HEK293 (cell line): Measurements from ENCODE around the gene TTLL5.

ENCODE experiments used
- CTCF ChIA-PET: fragments of 350-600 bp; formaldehyde crosslinking; extraction: SDS; loops from one replicate; lab custom pipeline; 2021; ENCODE audit warnings: antibody characterized with exemption; lab: Yijun Ruan, JAX
- POLR2A ChIA-PET: fragments of 300-600 bp; formaldehyde crosslinking; extraction: SDS; loops from one replicate; lab custom pipeline; 2020; ENCODE audit warnings: antibody characterized with exemption, inconsistent platforms; lab: Yijun Ruan, JAX
- H3K27ac ChIP-seq: fragments of 200-500 bp; sonication (Bioruptor generic); 2 replicates; pipeline ENCODE4 v1.5.1; 2014; ENCODE audit warnings: low read depth, low read length, control low read depth, inconsistent platforms; ENCODE audit errors: extremely low read depth
- H3K36me3 ChIP-seq, 2 experiments: fragments of 200-500 bp in 1 of 2; sonication (Bioruptor generic) in 1 of 2; 1 replicate in 1 of 2; 2 replicates in 1 of 2; pipeline ENCODE4 v1.5.1; 2014 to 2017; ENCODE audit warnings: inconsistent platforms in 2 of 2, low read length in 2 of 2; ENCODE audit not compliant: control insufficient read depth in 2 of 2, insufficient read depth in 1 of 2
- H3K4me1 ChIP-seq: fragments of 200-500 bp; sonication (Bioruptor generic); 2 replicates; pipeline ENCODE4 v1.5.1; 2014; ENCODE audit warnings: mild to moderate bottlenecking, low read length, inconsistent platforms; ENCODE audit not compliant: control insufficient read depth, insufficient read depth
- H3K4me3 ChIP-seq: 2 replicates; pipeline ENCODE4 v1.5.1; 2011; ENCODE audit warnings: low read depth, mild to moderate bottlenecking, control low read depth, low read length, moderate library complexity
- H3K9me3 ChIP-seq: fragments of 200-500 bp; sonication (Bioruptor generic); 2 replicates; pipeline ENCODE4 v1.5.1; 2014; ENCODE audit warnings: low read depth, low read length, inconsistent platforms; ENCODE audit not compliant: control insufficient read depth, insufficient read depth
- ATF2 ChIP-seq: fragments of 450-650 bp; formaldehyde crosslinking; IDR thresholded peaks from 2 replicates; pipeline ENCODE4 v1.5.1; 2016; ENCODE audit warnings: missing biosample characterization, missing genetic modification characterization, low read depth
- KLF10 ChIP-seq: fragments of 450-650 bp; IDR thresholded peaks from 2 replicates; pipeline ENCODE4 v1.5.1; 2018; ENCODE audit warnings: missing biosample characterization, mild to moderate bottlenecking, missing genetic modification characterization
- KLF17 ChIP-seq: fragments of 450-650 bp; formaldehyde crosslinking; IDR thresholded peaks from 2 replicates; pipeline ENCODE4 v1.5.1; 2016; ENCODE audit warnings: missing biosample characterization, missing genetic modification characterization
- KLF9 ChIP-seq: fragments of 450-650 bp; formaldehyde crosslinking; IDR thresholded peaks from 2 replicates; pipeline ENCODE4 v1.5.1; 2016; ENCODE audit warnings: missing biosample characterization, missing genetic modification characterization, low read depth
- PRDM6 ChIP-seq: fragments of 450-650 bp; formaldehyde crosslinking; IDR thresholded peaks from 2 replicates; pipeline ENCODE4 v1.5.1; 2017; ENCODE audit warnings: missing biosample characterization, missing genetic modification characterization
- REST ChIP-seq: fragments of 450-650 bp; formaldehyde crosslinking; IDR thresholded peaks from 2 replicates; pipeline ENCODE4 v1.5.1; 2016; ENCODE audit warnings: missing biosample characterization, missing genetic modification characterization
- SP7 ChIP-seq: fragments of 450-650 bp; formaldehyde crosslinking; IDR thresholded peaks from 2 replicates; pipeline ENCODE4 v1.5.1; 2016; ENCODE audit warnings: missing biosample characterization, missing genetic modification characterization
- ZBTB10 ChIP-seq: fragments of 450-650 bp; formaldehyde crosslinking; IDR thresholded peaks from 2 replicates; pipeline ENCODE4 v1.5.1; 2016; ENCODE audit warnings: missing biosample characterization, missing genetic modification characterization
- ZFP69B ChIP-seq: fragments of 450-650 bp; formaldehyde crosslinking; IDR thresholded peaks from 2 replicates; pipeline ENCODE4 v1.5.1; 2016; ENCODE audit warnings: missing biosample characterization, missing genetic modification characterization
- ZNF157 ChIP-seq: fragments of 450-650 bp; formaldehyde crosslinking; IDR thresholded peaks from 2 replicates; pipeline ENCODE4 v1.5.1; 2016; ENCODE audit warnings: missing biosample characterization, missing genetic modification characterization
- ZNF19 ChIP-seq: fragments of 450-650 bp; formaldehyde crosslinking; IDR thresholded peaks from 2 replicates; pipeline ENCODE4; 2016; ENCODE audit warnings: missing biosample characterization, missing genetic modification characterization, low read depth
- ZNF211 ChIP-seq: fragments of 450-650 bp; formaldehyde crosslinking; IDR thresholded peaks from 2 replicates; pipeline ENCODE4 v1.5.1; 2016; ENCODE audit warnings: low read depth, missing biosample characterization, missing genetic modification characterization
- ZNF24 ChIP-seq: fragments of 450-650 bp; formaldehyde crosslinking; IDR thresholded peaks from 2 replicates; pipeline ENCODE4 v1.5.1; 2016; ENCODE audit warnings: missing biosample characterization, missing genetic modification characterization
- ZNF473 ChIP-seq: fragments of 450-650 bp; formaldehyde crosslinking; IDR thresholded peaks from 2 replicates; pipeline ENCODE4 v1.5.1; 2017; ENCODE audit warnings: missing biosample characterization, missing genetic modification characterization
- ZNF514 ChIP-seq: fragments of 450-650 bp; formaldehyde crosslinking; IDR thresholded peaks from 2 replicates; pipeline ENCODE4 v1.5.1; 2016; ENCODE audit warnings: missing biosample characterization, missing genetic modification characterization
- ZNF529 ChIP-seq: fragments of 450-650 bp; formaldehyde crosslinking; IDR thresholded peaks from 2 replicates; pipeline ENCODE4 v1.5.1; 2017; ENCODE audit warnings: missing genetic modification characterization, missing biosample characterization; ENCODE audit not compliant: insufficient replicate concordance
- ZNF560 ChIP-seq: fragments of 450-650 bp; formaldehyde crosslinking; IDR thresholded peaks from 2 replicates; pipeline ENCODE4 v1.5.1; 2017; ENCODE audit warnings: missing biosample characterization, missing genetic modification characterization, borderline replicate concordance
- ZNF660 ChIP-seq: fragments of 450-650 bp; IDR thresholded peaks from 2 replicates; pipeline ENCODE4 v1.5.1; 2018; ENCODE audit warnings: missing biosample characterization, mild to moderate bottlenecking, missing genetic modification characterization
- ZNF692 ChIP-seq: fragments of 450-650 bp; formaldehyde crosslinking; IDR thresholded peaks from 2 replicates; pipeline ENCODE4 v1.5.1; 2016; ENCODE audit warnings: missing biosample characterization, missing genetic modification characterization
- ZNF701 ChIP-seq: fragments of 450-650 bp; formaldehyde crosslinking; IDR thresholded peaks from 2 replicates; pipeline ENCODE4 v1.5.1; 2016; ENCODE audit warnings: missing biosample characterization, missing genetic modification characterization
- ZNF76 ChIP-seq: fragments of 450-650 bp; formaldehyde crosslinking; IDR thresholded peaks from 2 replicates; pipeline ENCODE4; 2016; ENCODE audit warnings: low read depth, missing biosample characterization, missing genetic modification characterization, borderline replicate concordance
- ZNF792 ChIP-seq: fragments of 450-650 bp; formaldehyde crosslinking; IDR thresholded peaks from 2 replicates; pipeline ENCODE4 v1.5.1; 2016; ENCODE audit warnings: missing biosample characterization, missing genetic modification characterization

TTLL5 gene

GRCh38 chr14:75864352-75864751 lies 203.3 kb downstream of the TTLL5 start:
- TF ChIP-seq ZNF529 (tag by site-specific recombination) (no peak), ZNF19 (tag by site-specific recombination) (no peak), ZNF24 (no peak), ZNF792 (tag by site-specific recombination) (no peak), SP7 (tag by site-specific recombination) (0 out of 2 replicates have a peak, but pooled peaks have one; percentile 18), ZNF660 (peak; percentile 69; the same call in 1 of the 2 replicates), ATF2 (tag by site-specific recombination) (peak; percentile 53)
- ChIA-PET CTCF (interaction anchor here (0.7 to 1.0 kb wide), 2 partner anchors 41 to 155 kb away, joined by 3 read pairs; no protein-coding TSS in a partner anchor), POLR2A (no interaction called here)
- Histone ChIP-seq H3K27ac (no peak overlapping the region), H3K4me1 (peaks cover 27% of the 10 kb centered on the region), H3K4me3 (no peak overlapping the region), H3K36me3 (no peaks in the 10 kb centered on the region), H3K9me3 (no peaks in the 10 kb centered on the region)

- ChIA-PET CTCF (interaction anchor here (0.8 to 0.9 kb wide), 2 partner anchors 154 to 155 kb away, joined by 3 to 4 read pairs; no protein-coding TSS in a partner anchor), POLR2A (no interaction called here)
- Histone ChIP-seq H3K27ac (no peak overlapping the region), H3K4me3 (no peak overlapping the region), H3K9me3 (no peaks in the 10 kb centered on the region), H3K36me3 (no peaks in the 10 kb centered on the region), H3K4me1 (peaks cover 19% of the 10 kb centered on the region)
- TF ChIP-seq ZNF514 (tag by site-specific recombination) (no peak), KLF10 (tag by site-specific recombination) (no peak), ZFP69B (tag by site-specific recombination) (no peak), ZNF157 (tag by site-specific recombination) (no peak), ZNF473 (tag by site-specific recombination) (no peak), ZNF560 (tag by site-specific recombination) (no peak), PRDM6 (tag by site-specific recombination) (no peak), ZNF692 (no peak), KLF9 (tag by site-specific recombination) (no peak), ZNF701 (no peak), ZNF76 (tag by site-specific recombination) (no peak), KLF17 (tag by site-specific recombination) (no peak), REST (tag by site-specific recombination) (no peak), ZNF211 (no peak), ZBTB10 (no peak)
Measured at GRCh38 chr14:75865531-75865930, 204.5 kb downstream of the TTLL5 start.
